COLO668 (cell line): ENCODE data around the gene TOP3A.

ENCODE experiments used
- DNase-seq: peaks from one replicate; lab custom pipeline; 2025; ENCODE audit not compliant: unreplicated experiment; lab: John Stamatoyannopoulos, UW

Gene TOP3A

GRCh38 chr17:18278867-18279266 is 35.9 kb downstream of the TOP3A start:
- DNase-seq, result no peak

GRCh38 chr17:18277076-18277475 is 37.7 kb downstream of the TOP3A start:
- no peak for DNase-seq

- DNase-seq, result no peak
Observed at GRCh38 chr17:18270046-18270931, 44.5 kb downstream of the TOP3A start.

GRCh38 chr17:18267927-18268711 is 46.7 kb downstream of the TOP3A start:
- no peak for DNase-seq

GRCh38 chr17:18267366-18267765 is 47.4 kb downstream of the TOP3A start:
- no peak for DNase-seq

GRCh38 chr17:18263885-18264682 is 50.7 kb downstream of the TOP3A start:
- no peak for DNase-seq

- no peak for DNase-seq
Observed at GRCh38 chr17:18262641-18263040, 52.2 kb downstream of the TOP3A start.

- DNase-seq, result no peak
Observed at GRCh38 chr17:18262111-18262510, 52.7 kb downstream of the TOP3A start.

- DNase-seq, result no peak
Observed at GRCh38 chr17:18261659-18262058, 53.1 kb downstream of the TOP3A start.

- DNase-seq, result peak; percentile 51
Observed at GRCh38 chr17:18261146-18261515, 53.7 kb downstream of the TOP3A start.

GRCh38 chr17:18260332-18261145 is 54.3 kb downstream of the TOP3A start, which contains the start of gene MIEF2:
MIEF2 (plus strand) TSS chr17:18260662; CDS start chr17:18262721, 2,059 bp downstream.
- DNase-seq, result peak; percentile 88

GRCh38 chr17:18259621-18260331 is 55.0 kb downstream of the TOP3A start:
- no peak for DNase-seq

GRCh38 chr17:18258356-18259038 is 56.3 kb downstream of the TOP3A start, which contains the start of gene FLII:
FLII (minus strand) TSS chr17:18258738; CDS start chr17:18258690, 48 bp downstream.
- DNase-seq, result peak; percentile 60

GRCh38 chr17:18257982-18258355 is 56.8 kb downstream of the TOP3A start:
- peak; percentile 53 for DNase-seq

- no peak for DNase-seq
Observed at GRCh38 chr17:18257268-18257981, 57.4 kb downstream of the TOP3A start.

GRCh38 chr17:18256776-18257175 is 58.0 kb downstream of the TOP3A start:
- DNase-seq, result no peak

- DNase-seq, result no peak
Observed at GRCh38 chr17:18256351-18256750, 58.4 kb downstream of the TOP3A start.

- no peak for DNase-seq
Observed at GRCh38 chr17:18254888-18255649, 59.7 kb downstream of the TOP3A start.
